H9 (cell line): ENCODE data around the gene SMIM23. TPM values are rescaled to one million over a fixed set of nuclear protein-coding genes. Genes with fewer than 3 reads are reported as not detected.

ENCODE experiments used
- DNase-seq: peaks from one replicate; pipeline ENCODE4 v3.0.0-alpha.2; 2017
- H2AFZ ChIP-seq: one replicate; pipeline ENCODE4 v1.6.1; 2013; ENCODE audit warnings: mild to moderate bottlenecking, low read length, control low read depth, moderate library complexity
- H2AK5ac ChIP-seq: 2 replicates; pipeline ENCODE4 v1.6.1; 2013; ENCODE audit warnings: low read length, control low read depth, mixed read lengths; ENCODE audit not compliant: insufficient read length
- H2BK120ac ChIP-seq: one replicate; pipeline ENCODE4 v1.6.1; 2013; ENCODE audit warnings: low read depth, mild to moderate bottlenecking, low read length, control low read depth, inconsistent platforms; ENCODE audit not compliant: poor library complexity, severe bottlenecking
- H2BK12ac ChIP-seq: 2 replicates; pipeline ENCODE4 v1.6.1; 2013; ENCODE audit warnings: low read length, control low read depth, mixed read lengths, low read depth; ENCODE audit not compliant: insufficient read length
- H2BK15ac ChIP-seq: 2 replicates; pipeline ENCODE4 v1.6.1; 2013; ENCODE audit warnings: low read depth, low read length, control low read depth
- H2BK20ac ChIP-seq: one replicate; pipeline ENCODE4 v1.6.1; 2013; ENCODE audit warnings: low read depth, mild to moderate bottlenecking, low read length, control low read depth, inconsistent platforms; ENCODE audit not compliant: poor library complexity, severe bottlenecking
- H2BK5ac ChIP-seq: 2 replicates; pipeline ENCODE4 v1.6.1; 2013; ENCODE audit warnings: low read length, control low read depth, mixed read lengths; ENCODE audit not compliant: insufficient read length
- H3K14ac ChIP-seq: 2 replicates; pipeline ENCODE4 v1.6.1; 2013; ENCODE audit warnings: low read length, control low read depth; ENCODE audit not compliant: insufficient read depth
- H3K18ac ChIP-seq: 2 replicates; pipeline ENCODE4 v1.6.1; 2013; ENCODE audit warnings: low read depth, mild to moderate bottlenecking, mixed read lengths, low read length, control low read depth; ENCODE audit not compliant: insufficient read length
- H3K23ac ChIP-seq: 2 replicates; pipeline ENCODE4 v1.6.1; 2013; ENCODE audit warnings: low read length, control low read depth, mixed read lengths, low read depth; ENCODE audit not compliant: insufficient read length
- H3K23me2 ChIP-seq: 2 replicates; pipeline ENCODE4 v1.6.1; 2013; ENCODE audit warnings: low read depth, mild to moderate bottlenecking, mixed read lengths, low read length, control low read depth; ENCODE audit not compliant: insufficient read length, poor library complexity, severe bottlenecking
- H3K27ac ChIP-seq: 2 replicates; pipeline ENCODE4 v1.5.1; 2013; ENCODE audit warnings: low read length, control low read depth, mixed read lengths, low read depth; ENCODE audit not compliant: insufficient read length
- H3K27me3 ChIP-seq: 2 replicates; pipeline ENCODE4 v1.6.1; 2013; ENCODE audit warnings: low read length, control low read depth, inconsistent platforms; ENCODE audit not compliant: insufficient read depth
- H3K4ac ChIP-seq: 2 replicates; pipeline ENCODE4 v1.6.1; 2013; ENCODE audit warnings: low read depth, mild to moderate bottlenecking, control low read depth, inconsistent platforms, low read length, moderate library complexity
- H3K4me1 ChIP-seq: 2 replicates; pipeline ENCODE4 v1.6.1; 2013; ENCODE audit warnings: low read length, control low read depth, inconsistent platforms; ENCODE audit not compliant: insufficient read depth
- H3K4me2 ChIP-seq: 2 replicates; pipeline ENCODE4 v1.6.1; 2013; ENCODE audit warnings: low read length, control low read depth, mixed read lengths; ENCODE audit not compliant: insufficient read length, insufficient read depth
- H3K56ac ChIP-seq: 2 replicates; pipeline ENCODE4 v1.6.1; 2013; ENCODE audit warnings: low read depth, mild to moderate bottlenecking, mixed read lengths, low read length, control low read depth; ENCODE audit not compliant: insufficient read length
- H3K79me1 ChIP-seq: 2 replicates; pipeline ENCODE4 v1.6.1; 2013; ENCODE audit warnings: low read depth, mild to moderate bottlenecking, moderate library complexity, low read length, control low read depth, inconsistent platforms; ENCODE audit not compliant: insufficient read depth, poor library complexity, severe bottlenecking
- H3K79me2 ChIP-seq: 2 replicates; pipeline ENCODE4 v1.6.1; 2013; ENCODE audit warnings: low read length, control low read depth, inconsistent platforms; ENCODE audit not compliant: insufficient read depth
- H3K9ac ChIP-seq: 2 replicates; pipeline ENCODE4 v1.6.1; 2013; ENCODE audit warnings: low read length, control low read depth, mixed read lengths; ENCODE audit not compliant: insufficient read length; ENCODE audit errors: extremely low read depth
- H3K9me3 ChIP-seq: one replicate; pipeline ENCODE4 v1.6.1; 2013; ENCODE audit warnings: low read depth, low read length, inconsistent platforms; ENCODE audit not compliant: control insufficient read depth
- H3T11ph ChIP-seq: one replicate; pipeline ENCODE4 v1.6.1; 2013; ENCODE audit warnings: mild to moderate bottlenecking, low read length, control low read depth, inconsistent platforms
- H4K20me1 ChIP-seq: one replicate; pipeline ENCODE4 v1.6.1; 2013; ENCODE audit not compliant: control insufficient read depth, insufficient read length, insufficient read depth
- H4K5ac ChIP-seq: 2 replicates; pipeline ENCODE4 v1.6.1; 2013; ENCODE audit warnings: low read depth, mild to moderate bottlenecking, mixed read lengths, low read length, control low read depth; ENCODE audit not compliant: insufficient read length
- H4K8ac ChIP-seq: replicated peaks from 2 replicates; pipeline ENCODE4 v1.6.1; 2013; ENCODE audit warnings: low read length, control low read depth, mixed read lengths, low read depth; ENCODE audit not compliant: insufficient read length
- H4K91ac ChIP-seq: 2 replicates; pipeline ENCODE4 v1.6.1; 2013; ENCODE audit warnings: low read depth, mild to moderate bottlenecking, moderate library complexity, mixed read lengths, low read length, control low read depth; ENCODE audit not compliant: insufficient read length
- H3K27ac Mint-ChIP-seq, 3 experiments: 2 replicates in 2 of 3; 3 replicates in 1 of 3; pipeline ENCODE4 v1.8.0; 2020 to 2021; ENCODE audit warnings: mixed read lengths in 3 of 3, mild to moderate bottlenecking in 1 of 3, moderate library complexity in 1 of 3
- H3K27me3 Mint-ChIP-seq: 2 replicates; pipeline ENCODE4 v1.8.0; 2021; ENCODE audit warnings: low read depth, mild to moderate bottlenecking, moderate library complexity, mixed read lengths
- H3K36me3 Mint-ChIP-seq, 3 experiments: 2 replicates in 2 of 3; 3 replicates in 1 of 3; pipeline ENCODE4 v1.8.0; 2020 to 2021; ENCODE audit warnings: low read depth in 3 of 3, mixed read lengths in 3 of 3; ENCODE audit not compliant: insufficient read depth in 1 of 3
- H3K4me1 Mint-ChIP-seq, 2 experiments: 2 replicates each; pipeline ENCODE4 v1.8.0; 2020; ENCODE audit warnings: mixed read lengths in 2 of 2
- H3K4me3 Mint-ChIP-seq, 2 experiments: 2 replicates in 1 of 2; 3 replicates in 1 of 2; pipeline ENCODE4 v1.8.0; 2020 to 2021; ENCODE audit warnings: mild to moderate bottlenecking in 2 of 2, mixed read lengths in 2 of 2, moderate library complexity in 1 of 2
- H3K9me3 Mint-ChIP-seq, 2 experiments: 2 replicates in 1 of 2; 3 replicates in 1 of 2; pipeline ENCODE4 v1.8.0; 2020; ENCODE audit warnings: mild to moderate bottlenecking in 2 of 2, mixed read lengths in 2 of 2, moderate library complexity in 1 of 2
- CTCF ChIP-seq: fragments of 200-600 bp; sonication (generic); conservative IDR thresholded peaks from 3 replicates; pipeline ENCODE4 v1.8.0; 2021; ENCODE audit warnings: antibody characterized with exemption, mild to moderate bottlenecking
- WGBS: extraction: QIAGEN DNeasy Blood & Tissue Kit; methylation state at CpG from one replicate; pipeline ENCODE4 v1.1.7; 2013; ENCODE audit warnings: missing lambda C conversion rate, low lambda C conversion rate, mixed read lengths; ENCODE audit not compliant: insufficient read length; ENCODE audit errors: extremely low coverage; 5-methylcytosine and 5-hydroxymethylcytosine counted together
- total RNA-seq: library from RNA; stranded (reverse); gene quantifications from 2 replicates; pipeline ENCODE4 v1.2.1, GENCODE V29; 2021

Gene SMIM23
- total RNA-seq, 1 experiment from 2014 or later, result not detected

- Histone ChIP-seq H3K4ac (no peak overlapping the region), H2BK120ac (no peak overlapping the region), H3K18ac (no peak overlapping the region), H4K20me1 (no peaks in the 10 kb centered on the region), H4K5ac (no peak overlapping the region), H2BK5ac (no peak overlapping the region), H3K23me2 (no peaks in the 10 kb centered on the region), H3K27ac (no peak overlapping the region), H2BK12ac (no peak overlapping the region), H3K56ac (no peak overlapping the region), H2AK5ac (no peak overlapping the region), H2AFZ (no peak overlapping the region), H3K14ac (no peak overlapping the region), H4K91ac (no peak overlapping the region), H3K79me1 (no peaks in the 10 kb centered on the region), H4K8ac (no peak overlapping the region), H3K9ac (no peak overlapping the region), H3K23ac (no peak overlapping the region), H2BK15ac (no peak overlapping the region), H3K4me2 (no peak overlapping the region), H3K79me2 (no peaks in the 10 kb centered on the region), H3K27me3 (no peaks in the 10 kb centered on the region), H3K4me1 (no peaks in the 10 kb centered on the region), H3K9me3 (no peaks in the 10 kb centered on the region), H2BK20ac (no peak overlapping the region), H3T11ph (no peak overlapping the region)
- no peak for TF ChIP-seq CTCF
- Mint-ChIP-seq H3K4me1 (no peaks in the 10 kb centered on the region), H3K27ac (no peak overlapping the region), H3K36me3 (no peaks in the 10 kb centered on the region; a peak in 2 of 7 replicates), H3K27me3 (no peaks in the 10 kb centered on the region; the same call in 1 of the 2 replicates), H3K9me3 (peaks cover 6 to 9% of the 10 kb centered on the region in 2 experiments; a peak in 3 of 5 replicates), H3K4me3 (no peak overlapping the region)
- WGBS, result no CpG with 5 or more reads among the region's 2 CpGs
- no peak for DNase-seq
These were observed 2.6 kb upstream of the SMIM23 start for GRCh38 chr5:171783051-171783450.
